NOMO-1 treated with DMSO at 0.1 percent for 48 hours (cell line): ENCODE data around the gene ATAD3B.
"Not testable (repeated sequence)": the region's sequence is repeated elsewhere in the genome, so short reads cannot be mapped to it uniquely, and the experiment has no call there.

Source experiments
- DNase-seq: peaks from one replicate; lab custom pipeline; 2025; ENCODE audit not compliant: unreplicated experiment; lab: John Stamatoyannopoulos, UW

The ATAD3B gene

DNA sequence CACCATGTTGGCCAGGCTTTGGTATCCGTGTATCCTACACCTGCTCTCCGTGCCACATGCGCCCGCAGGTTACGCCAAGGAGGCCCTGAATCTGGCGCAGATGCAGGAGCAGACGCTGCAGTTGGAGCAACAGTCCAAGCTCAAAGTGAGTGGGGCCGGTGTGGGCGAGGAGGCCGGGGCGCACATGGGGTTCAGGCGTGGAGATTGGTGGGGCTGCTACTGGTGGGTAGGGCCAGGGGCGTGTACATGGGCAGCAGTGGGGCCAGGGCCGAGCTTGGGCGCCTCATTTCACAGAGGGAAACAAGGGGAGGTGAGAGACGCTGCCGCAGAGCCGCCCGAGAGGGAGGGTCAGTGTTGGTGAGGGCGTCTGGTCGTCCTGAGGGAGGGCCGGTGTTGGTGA lies 5.6 kb downstream of the ATAD3B start:
- no peak for DNase-seq

DNA sequence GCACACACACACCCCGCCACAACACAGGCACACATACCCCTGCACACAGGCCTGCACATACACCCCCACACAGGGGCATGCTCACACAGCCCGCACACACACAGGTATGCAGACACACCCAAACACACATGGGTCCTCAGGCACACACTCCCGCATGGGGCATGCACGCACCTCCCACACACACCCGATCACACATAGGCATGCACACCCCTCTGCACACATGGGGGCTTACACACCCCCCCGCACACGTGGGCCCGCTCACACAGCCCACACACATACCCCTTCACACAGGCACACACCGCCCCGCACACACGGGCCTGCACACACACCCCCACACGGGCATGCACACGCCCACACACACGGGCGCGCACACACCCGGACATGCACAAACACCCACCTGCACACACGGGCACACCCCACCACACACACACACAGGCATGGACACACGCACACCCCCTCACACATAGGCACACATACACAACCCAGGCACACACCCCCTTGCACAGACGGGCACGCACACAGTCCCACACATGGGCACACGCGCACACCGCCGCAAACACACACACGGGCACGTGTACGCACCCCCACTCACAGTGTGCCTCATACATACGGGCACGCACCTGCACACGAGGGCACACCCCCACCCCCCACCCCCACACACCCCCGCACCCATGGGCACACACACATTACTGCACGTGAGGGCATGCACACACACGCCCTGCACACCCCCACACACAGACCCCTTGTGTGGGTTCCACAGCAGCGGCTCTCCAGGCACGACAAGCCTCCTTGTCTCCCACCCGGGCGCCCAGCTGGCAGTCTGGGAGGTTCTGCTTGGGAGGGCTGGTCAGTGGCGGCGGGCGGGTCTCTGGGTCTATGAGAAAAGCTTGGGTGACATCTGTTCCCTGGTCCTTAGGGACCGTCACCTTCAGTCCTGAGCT lies 8.3 kb downstream of the ATAD3B start:
- no peak for DNase-seq

DNA sequence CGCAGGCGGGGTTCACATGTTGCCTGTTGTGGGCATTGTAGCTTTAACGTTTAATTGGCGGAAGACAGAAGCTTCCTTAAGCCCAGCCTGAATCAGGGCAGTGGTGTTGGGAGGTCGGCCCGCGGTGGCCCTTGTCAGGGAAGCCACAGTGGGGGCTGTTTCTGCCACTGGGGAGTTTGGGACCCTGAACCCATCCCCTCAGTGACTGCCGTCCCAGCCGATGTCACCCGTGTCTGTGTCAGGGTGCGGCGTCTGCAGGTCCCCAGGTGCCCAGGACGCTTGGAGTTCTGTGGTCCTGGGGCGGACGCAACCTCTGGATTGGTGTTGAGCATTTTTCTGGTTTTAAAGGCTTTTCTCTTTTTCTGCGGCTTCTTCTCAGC lies 8.9 kb downstream of the ATAD3B start:
- not testable (repeated sequence) for DNase-seq

- not testable (repeated sequence) for DNase-seq
These were observed 10.2 kb downstream of the ATAD3B start for GRCh38 chr1:1481811-1482210.

- no peak for DNase-seq
These were observed 11.3 kb downstream of the ATAD3B start for GRCh38 chr1:1482856-1483255.

DNA sequence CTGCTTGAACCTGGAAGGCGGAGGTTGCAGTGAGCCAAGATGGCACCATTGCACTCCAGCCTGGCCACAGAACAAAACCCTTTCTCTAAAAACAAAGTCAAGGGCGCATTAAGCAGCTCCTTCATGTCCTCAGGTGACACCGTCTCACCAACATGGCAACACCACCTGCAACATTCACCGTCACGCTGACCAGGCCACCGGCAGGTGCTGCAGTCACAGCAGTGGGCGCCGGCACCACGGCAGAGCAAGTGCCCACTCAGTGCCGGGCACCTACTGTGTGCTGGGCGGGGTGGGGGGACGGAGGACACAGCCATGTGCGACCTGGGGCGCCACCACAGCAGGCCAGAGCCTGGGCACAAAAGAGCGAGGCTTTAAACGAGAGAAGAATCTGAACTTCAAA lies 12.1 kb downstream of the ATAD3B start:
- DNase-seq, result no peak

- DNase-seq, result not testable (repeated sequence)
These were observed 13.6 kb downstream of the ATAD3B start for GRCh38 chr1:1484976-1485750.

DNA sequence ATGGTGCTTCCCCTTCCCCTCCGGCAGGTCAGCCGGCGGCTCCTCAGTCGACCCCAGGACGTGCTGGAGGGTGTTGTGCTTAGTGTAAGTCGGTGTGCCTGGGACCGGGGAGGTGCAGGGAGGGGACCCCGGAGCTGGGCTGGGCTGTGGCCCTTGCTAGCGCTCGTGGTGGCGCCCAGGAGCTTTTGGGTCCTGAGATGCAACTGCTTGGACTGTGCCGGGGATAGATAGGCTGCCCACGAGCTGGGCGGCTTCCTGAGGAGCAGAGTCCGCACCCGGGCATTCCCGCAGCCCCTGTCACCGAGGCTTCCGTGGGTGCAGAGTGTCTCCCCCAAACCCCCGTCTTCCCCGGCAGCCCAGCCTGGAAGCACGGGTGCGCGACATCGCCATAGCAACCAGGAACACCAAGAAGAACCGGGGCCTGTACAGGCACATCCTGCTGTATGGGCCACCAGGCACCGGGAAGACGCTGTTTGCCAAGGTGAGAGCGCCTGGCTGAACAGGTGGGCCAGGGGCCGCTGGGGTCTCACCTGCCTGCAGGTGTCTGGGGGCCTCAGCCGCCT lies 14.3 kb downstream of the ATAD3B start:
- not testable (repeated sequence) for DNase-seq

DNA sequence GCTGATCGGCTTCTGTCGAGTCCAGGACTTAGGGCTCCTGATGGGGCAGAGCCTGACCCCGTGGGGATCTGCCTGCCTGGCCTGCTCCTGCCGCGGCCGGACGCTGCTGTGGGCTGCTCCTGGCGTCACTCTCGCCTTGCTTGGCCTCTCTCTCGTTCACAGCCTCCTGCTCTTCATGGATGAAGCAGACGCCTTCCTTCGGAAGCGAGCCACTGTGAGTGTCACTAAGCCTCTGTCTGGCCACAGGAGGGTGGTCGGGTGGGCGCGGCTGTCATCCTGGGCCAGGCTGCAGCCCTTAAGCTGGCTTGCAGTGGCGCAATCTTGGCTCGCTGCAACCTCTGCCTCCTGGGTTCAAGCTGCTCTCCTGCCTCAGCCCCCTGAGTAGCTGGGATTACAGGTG lies 16.1 kb downstream of the ATAD3B start:
- no peak for DNase-seq

GRCh38 chr1:1489231-1489630 lies 17.7 kb downstream of the ATAD3B start:
- DNase-seq, result no peak

DNA sequence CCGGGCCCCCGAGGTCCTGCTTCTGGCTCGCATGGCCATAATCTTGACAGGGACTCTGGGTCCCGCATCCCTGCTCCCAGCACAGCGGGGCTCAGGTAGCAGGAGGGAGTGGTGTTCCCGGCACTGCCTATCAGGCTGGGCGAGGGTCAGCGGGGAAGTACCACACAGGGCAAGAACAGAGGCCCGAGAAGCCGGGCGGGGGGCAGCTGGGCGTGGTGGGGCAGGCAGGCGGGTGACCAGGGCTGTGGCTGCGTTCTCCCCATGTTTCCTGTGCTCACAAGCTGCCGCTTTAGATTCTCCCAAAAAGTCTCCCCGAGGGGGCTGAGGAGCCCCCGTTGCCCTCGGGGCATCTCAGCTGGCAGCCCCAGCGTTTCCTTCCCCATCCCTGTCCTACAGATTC lies 18.3 kb downstream of the ATAD3B start:
- no peak for DNase-seq

GRCh38 chr1:1490633-1491230 lies 19.2 kb downstream of the ATAD3B start:
- DNase-seq, result no peak

DNA sequence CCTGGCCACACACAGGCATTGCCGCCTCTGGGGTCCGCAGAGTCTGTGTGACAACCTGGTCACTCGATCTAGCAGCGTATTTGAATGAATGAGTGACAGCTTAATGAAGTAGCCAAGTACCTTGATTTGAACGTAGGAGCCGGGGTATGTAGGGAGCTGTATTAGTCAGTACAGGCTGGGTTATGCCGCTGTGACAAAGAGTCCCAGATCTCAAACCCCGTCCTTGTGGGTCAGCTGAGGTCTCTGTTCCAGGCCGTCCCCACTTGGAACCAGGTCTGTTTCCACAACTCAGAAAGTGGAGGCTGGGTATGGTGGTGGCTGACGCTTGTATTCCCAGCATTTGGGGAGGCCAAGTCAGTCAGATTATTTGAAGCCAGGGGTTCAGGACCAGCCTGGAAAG lies 20.0 kb downstream of the ATAD3B start:
- no peak for DNase-seq

DNA sequence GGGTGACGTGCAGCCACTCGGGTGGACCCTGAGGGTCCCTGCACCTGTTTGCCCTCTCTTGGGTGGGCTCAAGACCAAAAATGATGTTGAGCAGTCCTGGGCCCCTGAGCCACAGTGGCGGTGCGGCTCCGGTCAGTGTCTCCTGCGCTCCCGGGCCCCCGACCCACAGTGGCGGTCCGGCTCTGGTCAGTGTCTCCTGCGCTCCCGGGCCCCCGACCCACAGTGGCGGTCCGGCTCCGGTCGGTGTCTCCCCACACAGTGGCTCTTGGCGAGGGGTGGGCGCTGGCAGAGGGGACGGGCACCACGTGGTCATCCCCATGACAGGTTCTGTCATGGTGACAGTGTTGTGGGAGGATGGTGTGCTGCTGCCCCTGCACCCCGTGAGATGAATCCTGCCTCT lies 22.7 kb downstream of the ATAD3B start:
- DNase-seq, result not testable (repeated sequence)

DNA sequence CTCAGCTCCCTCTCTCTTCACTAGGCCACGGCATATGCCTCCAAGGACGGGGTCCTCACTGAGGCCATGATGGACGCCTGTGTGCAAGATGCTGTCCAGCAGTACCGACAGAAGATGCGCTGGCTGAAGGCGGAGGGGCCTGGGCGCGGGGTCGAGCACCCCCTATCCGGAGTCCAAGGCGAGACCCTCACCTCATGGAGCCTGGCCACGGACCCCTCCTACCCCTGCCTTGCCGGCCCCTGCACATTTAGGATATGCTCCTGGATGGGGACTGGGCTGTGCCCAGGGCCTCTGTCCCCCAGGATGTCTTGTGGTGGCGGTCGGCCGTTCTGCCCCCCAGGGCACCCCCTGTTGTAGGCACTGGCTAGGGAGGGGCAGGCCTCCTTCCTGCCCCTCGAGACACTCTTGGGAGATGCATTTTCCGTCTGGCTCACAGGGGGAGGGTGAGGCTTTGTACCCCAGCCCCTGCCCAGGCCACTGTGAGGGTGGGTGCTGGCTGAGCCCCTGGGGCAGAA lies 24.0 kb downstream of the ATAD3B start:
- not testable (repeated sequence) for DNase-seq

DNA sequence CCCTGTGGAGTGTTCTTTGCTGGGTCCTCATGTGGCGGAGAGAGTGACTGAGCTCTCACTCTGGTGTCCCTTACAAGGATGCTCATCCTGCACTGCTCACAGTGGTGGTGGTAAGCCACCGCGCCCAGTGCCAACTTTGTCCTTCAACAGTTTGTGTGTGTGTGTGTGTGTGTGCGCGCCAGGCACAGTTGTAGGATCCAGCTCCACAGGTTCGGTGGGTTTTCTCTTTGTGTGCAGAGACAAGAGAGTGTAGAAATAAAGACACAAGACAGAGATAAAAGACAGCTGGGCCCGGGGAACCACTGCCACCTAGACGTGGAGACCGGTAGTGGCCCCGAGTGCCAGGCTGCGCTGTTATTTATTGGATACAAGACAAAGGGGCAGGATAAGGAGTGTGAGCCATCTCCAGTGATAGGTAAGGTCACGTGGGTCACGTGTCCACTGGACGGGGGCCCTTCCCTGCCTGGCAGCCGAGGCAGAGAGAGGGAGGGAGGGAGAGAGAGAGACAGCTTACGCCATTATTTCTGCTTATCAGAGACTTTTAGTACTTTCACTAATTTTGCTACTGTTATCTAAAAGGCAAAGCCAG lies 33.3 kb downstream of the ATAD3B start:
- peak; percentile 67 for DNase-seq

DNA sequence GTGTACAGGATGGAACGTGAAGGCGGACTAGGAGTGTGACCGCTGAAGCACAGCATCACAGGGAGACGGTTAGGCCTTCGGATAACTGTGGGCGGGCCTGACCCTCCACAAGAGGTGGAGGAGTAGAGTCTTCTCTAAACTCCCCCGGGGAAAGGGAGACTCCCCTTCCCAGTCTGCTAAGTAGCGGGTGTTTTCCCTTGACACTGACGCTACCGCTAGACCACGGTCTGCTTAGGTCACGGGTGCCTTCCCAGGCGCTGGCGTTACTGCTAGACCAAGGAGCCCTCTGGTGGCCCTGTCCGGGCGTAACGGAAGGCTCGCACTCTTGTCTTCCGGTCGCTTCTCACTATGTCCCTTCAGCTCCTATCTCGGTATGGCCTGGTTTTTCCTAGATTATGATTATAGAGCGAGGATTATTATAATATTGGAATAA lies 33.8 kb downstream of the ATAD3B start:
- DNase-seq, result peak; percentile 27

GRCh38 chr1:1505801-1506200 lies 34.2 kb downstream of the ATAD3B start:
- DNase-seq, result not testable (repeated sequence)

- DNase-seq, result peak; percentile 4
These were observed 35.7 kb downstream of the ATAD3B start for GRCh38 chr1:1507305-1507704.

DNA sequence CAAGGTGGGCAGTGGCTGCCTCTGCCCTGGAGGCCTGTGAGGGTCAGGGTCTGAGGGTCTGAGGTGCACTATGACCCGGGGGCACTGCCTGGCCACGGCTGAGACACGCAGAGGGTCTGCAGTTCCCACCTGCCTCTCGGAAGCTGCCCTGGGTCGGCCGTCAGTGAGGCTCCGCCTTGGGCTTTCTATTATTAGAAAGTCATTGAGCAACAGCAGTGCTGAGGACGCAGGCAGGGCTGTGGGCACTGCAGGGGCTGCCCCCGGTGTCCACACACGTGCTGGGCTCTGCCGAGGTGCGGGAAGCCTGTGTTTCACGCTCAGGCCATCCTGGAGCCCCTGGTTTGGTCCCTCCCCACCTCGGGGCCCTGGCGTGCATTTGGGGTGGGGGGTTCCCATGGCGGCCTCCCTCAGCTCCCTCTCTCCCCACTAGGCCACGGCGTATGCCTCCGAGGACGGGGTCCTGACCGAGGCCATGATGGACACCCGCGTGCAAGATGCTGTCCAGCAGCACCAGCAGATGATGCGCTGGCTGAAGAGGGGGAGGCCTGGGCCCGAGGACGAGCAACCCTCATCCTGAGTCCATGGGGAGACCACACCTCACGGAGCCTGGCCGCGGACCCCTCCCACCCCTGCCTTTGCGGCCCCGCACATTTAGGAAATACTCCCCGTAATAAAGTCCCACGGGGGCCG lies 37.4 kb downstream of the ATAD3B start:
- DNase-seq, result not testable (repeated sequence)
